Stimulated activated CD4-positive, alpha-beta T cell treated with anti-CD3 and anti-CD28 coated beads, Interleukin-2, amount 100 ng/mL, for 48 hours (primary cell): Measurements from ENCODE around the gene TRDN.
"Not testable (repeated sequence)": the region's sequence is repeated elsewhere in the genome, so short reads cannot be mapped to it uniquely, and the experiment has no call there.

Source experiments
- DNase-seq, 2 donors: peaks; one replicate each; pipeline ENCODE4 v3.0.0-alpha.2; 2020

TRDN gene

DNA sequence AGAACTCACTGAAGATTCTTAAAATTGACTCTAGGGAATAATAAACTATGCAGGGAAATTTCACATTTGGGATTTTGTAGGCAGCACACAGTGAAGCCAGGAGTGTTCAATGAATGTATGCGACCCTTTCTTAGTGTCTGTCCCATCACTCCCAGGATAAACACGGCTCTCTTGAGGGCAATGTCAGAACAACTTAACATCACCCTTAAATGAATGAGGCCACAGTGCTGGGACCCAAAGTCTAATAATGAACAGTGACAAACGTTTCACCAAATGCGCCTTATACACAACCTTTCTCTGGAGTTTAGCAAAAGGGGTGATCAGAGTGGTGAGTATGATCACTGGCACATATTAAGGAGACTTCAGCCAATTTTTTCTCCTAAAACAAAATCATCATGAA is 403.4 kb downstream of the TRDN start:
- DNase-seq = no peak

DNA sequence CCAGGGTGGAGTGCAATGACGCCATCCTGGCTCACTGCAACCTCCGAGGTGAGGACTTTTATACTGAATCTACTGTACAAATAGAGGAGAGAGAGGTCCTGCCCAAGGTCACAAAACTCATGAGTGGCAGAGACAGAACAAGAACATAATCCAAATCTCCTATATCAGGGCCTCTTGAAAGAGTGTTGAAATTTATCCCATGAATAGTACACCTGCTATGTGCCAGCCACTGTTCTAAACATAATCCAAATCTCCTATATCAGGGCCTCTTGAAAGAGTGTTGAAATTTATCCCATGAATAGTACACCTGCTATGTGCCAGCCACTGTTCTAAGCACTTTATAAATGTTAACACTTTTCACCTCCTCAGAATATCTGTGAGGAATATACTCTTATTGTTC is 409.0 kb downstream of the TRDN start:
- DNase-seq = not testable (repeated sequence)

DNA sequence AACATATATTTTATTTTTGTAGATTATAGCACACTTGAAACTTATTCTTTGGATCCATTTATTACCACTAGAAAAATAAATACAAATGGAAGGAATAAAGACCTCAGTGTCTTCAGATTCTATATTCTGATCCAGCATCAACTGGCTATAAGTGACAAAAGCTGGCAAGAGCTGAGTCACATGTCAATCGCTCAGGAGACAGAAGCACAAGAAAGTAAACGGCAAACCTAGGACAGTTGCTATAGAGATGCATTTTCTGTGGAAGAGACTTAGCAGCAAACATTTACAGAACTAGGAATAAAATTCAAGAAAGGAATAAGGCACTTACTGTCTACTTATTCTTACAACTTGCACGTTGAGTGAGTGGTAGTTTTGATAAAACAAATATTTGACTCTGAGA is 410.4 kb downstream of the TRDN start:
- DNase-seq = no peak

DNA sequence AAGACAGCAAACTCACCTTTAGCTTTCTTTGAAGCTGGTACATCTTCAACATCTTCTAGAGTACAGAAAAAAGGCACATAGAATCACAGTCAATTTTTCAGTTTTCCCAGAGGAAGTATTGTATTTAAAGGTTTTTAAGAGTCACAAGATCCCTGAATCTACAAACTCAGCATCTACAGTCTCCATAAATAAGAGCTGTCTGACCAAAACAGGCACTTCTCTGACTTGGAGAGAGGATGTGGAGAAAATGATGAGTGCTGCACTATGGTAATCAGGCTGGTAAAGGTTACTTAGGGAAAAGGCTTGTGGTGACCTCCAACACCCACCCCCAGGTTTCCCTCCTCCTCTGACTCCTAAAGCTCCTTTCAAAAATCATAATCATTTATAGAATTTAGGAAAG is 412.7 kb downstream of the TRDN start:
- DNase-seq = no peak

DNA sequence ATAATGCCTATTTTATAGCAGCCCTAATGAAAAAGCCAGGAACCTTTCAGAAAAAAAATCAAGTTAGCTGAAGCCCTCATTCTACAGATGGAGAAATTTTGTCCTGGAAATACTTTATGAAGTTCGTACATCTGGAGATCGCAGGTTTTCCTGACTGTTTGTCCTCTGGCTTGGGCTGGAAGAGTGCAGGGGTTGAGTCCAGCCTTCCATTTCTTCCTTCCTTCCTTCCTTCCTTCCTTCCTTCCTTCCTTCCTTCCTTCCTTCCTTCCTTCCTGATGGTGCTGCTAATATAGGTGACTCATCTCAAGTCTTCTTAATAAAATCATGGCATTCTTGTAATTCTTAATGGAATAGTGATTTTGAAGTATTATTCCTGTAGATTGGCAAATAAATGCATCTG is 413.3 kb downstream of the TRDN start:
- no peak for DNase-seq

DNA sequence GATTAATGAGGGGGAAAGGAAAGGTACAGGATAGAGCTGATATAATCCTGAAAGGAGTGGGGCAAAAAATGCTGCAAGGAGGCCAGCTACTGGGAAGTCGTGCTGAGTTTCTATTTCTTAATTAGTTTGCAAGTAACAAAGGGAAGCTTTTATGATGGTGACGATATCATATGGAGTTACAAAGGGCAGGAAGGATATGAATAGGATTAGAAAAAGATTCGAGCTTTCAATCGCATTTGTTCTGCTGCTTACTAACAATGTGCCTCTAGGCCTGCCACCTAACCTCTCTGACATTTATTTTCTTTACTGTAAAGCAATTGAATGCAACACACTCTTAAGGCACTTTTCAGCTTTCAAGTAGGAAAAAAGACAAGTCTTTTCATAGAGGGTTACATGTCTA is 421.5 kb downstream of the TRDN start:
- DNase-seq = no peak

DNA sequence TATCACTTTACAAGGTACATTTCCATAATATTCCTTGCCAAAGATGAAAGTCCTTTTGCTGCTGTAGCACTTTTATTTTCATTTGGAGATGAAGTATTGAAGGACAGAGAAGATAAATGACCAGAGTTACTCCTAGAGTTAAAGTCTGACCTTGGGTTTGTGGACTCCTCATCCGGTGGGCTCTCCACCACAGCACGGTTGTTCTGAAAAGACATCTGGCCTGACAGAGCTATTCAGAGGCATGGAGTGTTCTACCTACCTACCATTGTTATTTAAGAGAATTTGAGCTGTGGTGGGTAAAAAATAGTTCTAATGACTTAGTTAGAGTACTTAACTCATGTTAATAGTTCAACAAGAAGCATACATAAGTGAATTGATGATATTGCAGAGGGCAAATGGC is 422.3 kb downstream of the TRDN start:
- no peak for DNase-seq

DNA sequence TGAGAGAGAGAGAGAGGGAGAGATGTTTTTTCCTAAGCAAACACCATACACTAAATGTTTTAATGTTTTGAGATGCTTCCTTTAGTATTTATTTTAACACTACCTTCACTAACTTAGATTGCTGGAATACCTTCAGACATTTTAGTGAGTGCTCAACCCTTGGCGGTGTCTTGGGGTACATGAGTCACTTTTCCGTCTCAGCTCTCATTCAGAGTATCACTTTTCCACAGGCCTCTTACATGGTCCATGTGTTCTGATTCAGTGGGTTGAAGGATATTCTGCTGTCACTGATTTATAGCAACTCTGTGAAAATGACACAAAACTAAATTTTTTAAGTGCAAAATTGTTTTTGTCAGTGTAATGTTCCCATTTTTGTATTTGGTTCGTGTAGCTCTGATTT is 422.8 kb downstream of the TRDN start:
- DNase-seq = no peak

DNA sequence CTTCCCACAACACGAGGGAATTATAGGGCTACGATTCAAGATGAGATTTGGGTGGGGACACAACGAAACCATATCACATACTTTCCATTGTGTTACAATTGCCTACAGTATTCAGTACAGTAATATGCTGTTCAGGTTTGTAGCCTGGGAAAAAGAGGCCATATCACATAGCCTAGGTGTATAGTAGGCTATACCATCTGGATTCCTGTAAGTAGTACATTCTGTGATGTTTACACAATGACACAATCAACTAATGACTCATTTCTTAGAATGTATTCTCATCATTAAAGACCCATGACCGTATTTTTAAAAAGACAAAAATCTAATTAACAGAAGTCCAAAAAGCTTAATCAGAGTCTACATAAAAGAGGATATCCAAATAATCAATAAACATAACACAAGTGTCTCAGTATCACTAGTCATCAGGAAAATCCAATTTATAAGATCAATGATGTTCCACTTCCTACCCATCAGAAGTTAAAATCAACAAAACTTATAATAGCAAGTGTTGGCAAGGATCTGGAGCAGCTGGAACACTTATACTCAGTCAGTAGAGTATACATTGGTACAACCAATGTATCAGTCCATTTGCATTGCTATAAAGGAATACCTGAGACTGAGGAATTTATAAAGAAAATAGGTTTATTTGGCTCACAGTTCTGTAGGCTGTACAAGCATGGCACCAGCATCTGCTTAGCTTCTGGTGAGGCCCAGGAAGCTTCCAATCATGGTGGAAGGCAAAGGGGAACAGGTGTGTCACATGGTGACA is 424.8 kb downstream of the TRDN start:
- DNase-seq = no peak

DNA sequence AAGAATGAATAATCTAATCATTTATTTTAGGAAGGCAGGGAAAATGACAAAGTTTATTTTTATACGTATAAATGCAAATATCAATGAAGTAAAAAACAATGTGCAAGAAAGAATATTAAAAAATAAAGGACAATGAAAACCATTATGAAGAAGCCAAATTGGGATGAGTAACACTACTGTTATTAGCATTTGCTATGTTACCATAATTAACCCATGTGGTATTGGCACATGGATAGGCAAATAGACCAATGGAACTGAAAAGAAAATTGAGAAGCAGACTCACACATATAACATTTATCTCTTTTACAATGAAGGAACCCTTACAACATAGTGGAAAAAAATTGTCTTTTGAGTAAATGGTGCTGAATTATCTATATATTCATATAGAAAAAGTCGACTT is 426.1 kb downstream of the TRDN start:
- DNase-seq = no peak

DNA sequence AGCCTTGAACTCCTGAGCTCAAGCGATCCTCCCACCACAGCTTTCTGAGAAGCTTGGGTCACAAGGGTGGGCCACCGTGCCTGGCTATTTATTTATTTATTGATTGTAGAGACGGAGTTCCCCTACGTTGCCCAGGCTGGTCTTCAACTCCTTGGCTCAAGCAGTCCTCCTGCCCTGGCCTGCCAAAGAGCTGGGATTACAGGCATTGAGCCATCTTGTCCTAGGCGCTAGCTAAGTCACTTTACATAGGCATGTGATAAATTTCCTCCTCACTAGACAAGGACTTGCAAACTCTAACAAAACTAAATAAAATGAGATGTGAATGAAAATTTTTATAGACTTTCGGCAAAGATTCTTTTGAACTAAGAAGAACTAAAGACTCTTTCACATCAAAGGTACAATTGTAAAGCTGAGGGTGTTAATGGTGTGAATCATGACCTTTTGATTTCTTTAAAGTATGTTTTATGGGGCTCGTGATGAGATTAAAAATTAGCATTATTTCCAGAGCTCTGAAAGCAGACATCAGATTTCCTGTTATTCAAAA is 428.7 kb downstream of the TRDN start:
- no peak for DNase-seq

DNA sequence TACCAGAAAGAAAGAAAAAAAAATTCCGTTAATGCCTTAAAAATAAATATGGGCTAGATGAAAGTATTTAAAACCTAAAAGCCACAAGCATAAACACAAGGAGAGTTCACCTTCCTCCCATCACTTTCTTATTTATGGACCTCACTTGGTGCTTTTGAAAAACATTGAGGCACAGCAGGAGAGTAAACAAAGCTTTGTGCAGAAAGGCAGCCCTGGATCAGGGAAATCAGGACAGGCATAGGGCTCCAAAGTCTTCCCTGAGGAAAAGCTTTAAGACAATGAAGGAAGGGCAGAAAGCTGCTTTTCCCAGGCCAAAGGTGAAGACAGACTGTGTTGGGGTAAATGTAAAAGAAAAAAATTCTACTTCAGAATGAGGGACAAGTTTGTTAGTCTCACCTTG is 432.8 kb downstream of the TRDN start:
- no peak for DNase-seq

DNA sequence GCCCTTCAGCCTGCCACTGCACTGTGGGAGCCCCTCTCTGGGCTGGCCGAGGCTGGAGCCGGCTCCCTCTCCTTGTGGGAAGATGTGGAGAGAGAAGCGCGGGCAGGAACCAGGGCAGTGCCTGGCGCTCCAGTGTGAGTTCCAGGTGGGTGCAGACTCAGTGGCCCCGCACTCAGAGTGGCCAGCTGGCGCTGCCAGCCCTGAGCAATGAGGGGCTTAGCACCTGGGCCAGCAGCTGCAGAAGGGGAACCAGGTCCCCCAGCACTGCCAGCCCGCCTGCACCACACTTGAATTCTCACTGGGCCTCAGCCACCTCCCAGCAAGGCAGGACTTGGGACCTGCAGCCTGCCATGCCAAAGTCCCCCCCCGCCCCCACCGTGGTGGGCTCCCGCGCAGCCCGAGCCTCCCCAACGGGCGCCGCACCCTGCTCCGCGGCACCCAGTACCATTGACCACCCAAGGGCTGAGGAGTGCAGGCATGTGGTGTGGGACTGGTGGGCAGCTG is 434.8 kb downstream of the TRDN start:
- no peak for DNase-seq

DNA sequence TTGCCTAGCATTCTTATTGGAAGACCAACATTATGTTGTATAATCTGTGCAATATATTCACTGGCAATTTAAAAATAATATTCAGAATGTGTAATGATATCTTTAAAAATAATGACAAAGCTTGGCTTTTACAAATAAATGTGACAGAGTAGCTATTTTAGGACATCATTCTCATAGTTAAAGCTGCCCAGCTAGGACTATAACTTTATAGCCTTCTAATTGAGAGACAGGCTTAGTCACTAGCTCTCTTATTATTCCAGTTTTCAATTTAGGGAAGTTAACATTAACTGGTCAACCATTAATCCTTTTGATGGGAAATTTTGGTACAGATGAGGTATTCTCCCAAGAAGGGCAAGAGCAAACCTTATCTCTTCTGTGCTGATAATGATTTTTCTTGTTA is 443.5 kb downstream of the TRDN start:
- DNase-seq = no peak

DNA sequence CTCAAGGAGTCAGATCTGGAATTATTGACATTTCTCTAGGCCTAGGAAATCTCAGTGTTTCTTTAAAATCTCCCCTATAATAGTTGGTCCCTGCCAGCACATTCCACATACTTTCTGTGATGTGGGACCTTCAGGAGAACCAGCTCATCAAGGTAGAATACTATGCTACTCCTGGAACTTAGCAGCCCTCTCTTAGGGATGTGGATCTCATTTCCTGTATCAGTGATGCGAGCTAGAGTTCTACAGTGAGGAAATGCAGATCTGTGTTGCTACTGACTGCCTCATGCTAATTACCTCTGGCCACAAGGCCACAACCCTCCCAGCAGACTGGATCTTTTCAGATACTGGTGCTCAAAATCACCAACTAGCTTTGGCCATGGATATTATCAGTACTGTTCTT is 446.9 kb downstream of the TRDN start:
- DNase-seq = no peak

DNA sequence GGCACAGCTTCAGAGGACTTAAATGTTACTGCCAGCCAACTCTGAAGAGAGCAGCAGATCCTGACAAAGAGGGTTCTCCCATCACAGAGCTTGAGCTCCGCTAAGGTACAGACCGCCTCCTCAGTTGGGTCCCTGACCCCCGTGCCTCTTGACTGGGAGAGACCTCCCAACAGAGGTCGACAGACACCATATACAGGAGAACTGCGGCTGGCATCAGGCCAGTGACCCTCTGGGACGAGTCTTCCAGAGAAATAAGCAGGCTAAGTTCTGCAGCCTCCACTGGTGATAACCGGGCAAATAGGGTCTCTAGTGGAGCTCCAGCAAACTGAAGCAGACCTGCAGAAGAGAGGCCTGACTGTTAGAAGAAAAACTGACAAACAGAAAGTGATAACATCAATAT is 453.8 kb downstream of the TRDN start:
- DNase-seq = no peak

DNA sequence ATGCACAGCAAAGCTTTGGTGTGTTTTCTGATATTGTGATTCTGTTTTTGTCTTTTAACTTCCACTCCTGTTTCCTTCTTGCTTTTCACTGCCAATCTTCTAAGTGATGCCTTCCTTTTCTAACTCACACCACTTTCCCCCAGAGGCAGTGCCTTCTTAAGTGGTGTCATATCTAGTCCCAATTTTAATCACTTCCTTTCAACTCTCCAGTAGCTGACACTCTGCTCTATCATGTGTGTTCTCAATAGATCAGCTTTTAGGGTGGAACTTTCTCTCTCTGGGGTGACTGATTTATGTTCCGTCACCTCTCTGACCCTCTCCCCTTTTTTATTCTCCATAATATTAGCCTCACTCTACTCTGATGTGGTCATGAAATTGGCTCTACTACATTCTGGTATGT is 460.0 kb downstream of the TRDN start:
- DNase-seq = no peak

DNA sequence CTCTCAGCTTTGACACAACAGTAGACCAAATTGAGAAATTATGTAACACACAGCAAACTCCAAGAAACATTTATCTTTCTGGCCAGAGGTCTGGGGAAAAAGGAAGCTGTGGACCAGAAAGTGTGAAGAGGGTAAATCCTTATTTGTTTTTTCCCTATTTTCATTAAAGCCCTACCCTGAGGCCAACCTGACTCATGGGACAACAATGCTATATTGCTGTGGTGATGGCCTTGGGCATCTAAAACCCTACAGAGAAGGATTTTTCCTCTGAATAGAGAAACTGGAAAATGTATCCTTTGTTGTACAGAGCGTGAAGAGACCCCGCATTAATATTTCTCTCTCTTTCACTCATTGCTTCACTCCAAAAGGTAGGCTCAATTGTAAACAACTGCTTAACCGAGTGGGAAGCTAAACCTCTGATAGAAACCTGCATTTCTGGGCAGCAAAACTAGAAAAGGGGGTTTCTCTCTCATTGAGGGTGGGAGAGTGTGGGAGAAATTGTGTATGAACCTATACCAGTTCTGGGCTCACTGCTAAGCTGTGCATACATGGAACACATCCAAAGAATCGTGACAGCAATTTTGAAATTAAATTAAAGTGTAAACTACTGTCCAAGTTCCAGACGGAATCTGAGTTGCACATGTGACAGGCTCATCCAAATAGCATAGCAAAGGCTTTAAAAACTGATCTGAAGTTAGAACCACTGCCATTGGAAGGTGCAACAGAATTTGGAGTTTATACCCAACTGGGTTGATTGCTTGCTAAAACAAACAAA is 465.2 kb downstream of the TRDN start:
- DNase-seq = no peak

DNA sequence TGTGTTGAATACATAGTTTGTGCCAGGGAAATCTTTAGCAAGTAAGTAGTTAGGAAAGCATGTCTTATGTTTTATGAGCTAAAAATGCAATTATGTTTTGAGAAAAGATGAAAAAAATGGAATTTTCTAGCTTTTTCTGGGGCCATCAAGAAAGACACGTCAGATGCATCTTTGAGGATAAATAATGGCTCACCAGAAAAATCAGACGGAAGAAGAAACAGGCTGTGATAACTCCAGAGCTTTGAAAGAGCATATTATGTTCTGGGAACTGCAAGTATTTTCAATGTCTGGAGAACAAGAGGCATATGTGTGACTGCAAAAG is 467.0 kb downstream of the TRDN start:
- DNase-seq = no peak

DNA sequence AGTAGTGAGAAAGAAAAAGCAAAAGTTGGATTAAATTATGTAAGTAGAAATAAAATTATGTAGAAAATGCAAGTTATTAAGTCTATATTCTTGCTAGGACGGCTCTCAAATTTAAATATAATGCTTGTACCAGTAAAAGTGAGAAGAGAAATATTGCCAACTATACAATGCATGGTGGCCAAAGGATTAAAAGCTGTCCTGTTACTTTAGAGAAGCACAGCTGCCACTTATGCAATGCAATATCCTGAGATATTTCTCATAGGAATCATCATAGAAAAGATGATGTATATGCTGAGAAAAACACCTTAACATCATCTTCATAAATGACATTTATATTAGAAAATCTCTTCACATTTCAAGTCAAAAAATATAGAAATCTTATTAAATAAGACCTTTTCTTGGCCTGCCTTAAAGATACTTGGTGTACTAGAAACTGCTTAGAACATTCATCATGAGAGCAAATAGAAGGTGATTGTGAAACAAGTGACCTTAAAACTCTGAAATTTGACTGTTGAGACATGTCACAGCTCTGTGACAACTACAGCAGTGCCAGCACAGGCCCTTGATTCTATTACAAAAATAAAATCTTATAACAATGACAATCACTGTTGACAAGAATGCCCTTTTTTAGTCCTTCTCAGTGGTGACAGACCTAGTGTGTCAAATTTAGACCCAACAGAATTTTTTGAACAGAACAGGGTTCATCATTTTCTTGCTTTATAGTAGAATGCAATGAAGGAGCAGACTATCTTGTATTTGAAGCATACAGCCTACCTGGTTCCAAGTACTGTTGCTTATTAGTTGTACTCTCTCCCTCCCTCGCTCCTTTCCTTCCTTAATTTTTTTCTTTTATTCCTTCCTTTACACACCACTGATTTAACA is 467.6 kb downstream of the TRDN start:
- DNase-seq = no peak

DNA sequence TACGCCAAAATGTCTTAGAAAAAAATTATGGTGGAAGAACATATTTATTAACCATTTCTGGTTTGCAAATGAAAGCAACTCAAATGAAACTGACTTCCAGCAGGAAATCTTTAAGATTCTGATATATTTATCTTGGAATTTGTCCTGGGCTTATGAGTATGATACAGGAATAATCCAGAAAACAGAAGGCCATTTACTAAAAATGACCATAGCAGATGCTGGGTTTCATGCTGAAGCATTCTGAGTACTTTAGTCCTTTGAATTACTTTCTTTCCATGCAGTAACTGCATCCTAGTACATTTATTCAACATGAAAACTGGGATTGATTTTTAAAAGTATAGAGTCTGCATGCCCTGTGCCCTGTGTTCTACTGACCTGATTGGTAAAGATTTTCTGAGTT is 468.3 kb downstream of the TRDN start:
- DNase-seq = no peak
